Embryonic facial prominence (tissue), 1 donor: ENCODE results near the gene NT5DC4.

ENCODE experiments used
- DNase-seq: peaks from one replicate; pipeline ENCODE4 v3.0.0-alpha.2; 2016; ENCODE audit errors: extremely low spot score

Gene NT5DC4

GRCh38 chr2:112720785-112721184 lies at the start of gene NT5DC4:
NT5DC4 (plus strand) TSS chr2:112721020; CDS start chr2:112721080, 60 bp downstream.
- no peak for DNase-seq

GRCh38 chr2:112671801-112672200 lies 49.0 kb upstream of the NT5DC4 start:
- DNase-seq: no peak

- DNase-seq: no peak
These were observed 47.8 kb upstream of the NT5DC4 start for GRCh38 chr2:112673008-112673407.

DNA sequence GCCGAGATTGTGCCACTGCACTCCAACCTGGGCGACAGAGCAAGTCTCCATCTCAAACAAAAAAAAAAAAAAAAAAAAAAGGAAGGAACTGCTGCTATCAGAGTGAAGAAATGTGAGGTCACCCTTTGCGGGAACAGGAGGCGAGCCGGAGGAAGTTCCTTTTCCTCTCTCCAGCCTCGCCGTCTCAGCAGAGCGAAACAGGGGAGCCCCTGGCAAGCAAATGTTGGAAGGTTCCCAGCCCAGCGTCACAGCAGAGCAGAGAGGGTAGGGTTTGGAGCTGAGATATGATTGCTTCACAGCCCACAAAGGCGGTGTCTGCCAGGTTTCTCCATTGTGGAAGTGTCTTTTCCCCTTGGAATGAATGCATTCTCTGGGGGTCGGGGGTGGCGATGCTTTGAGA lies 46.6 kb upstream of the NT5DC4 start:
- DNase-seq: no peak

DNA sequence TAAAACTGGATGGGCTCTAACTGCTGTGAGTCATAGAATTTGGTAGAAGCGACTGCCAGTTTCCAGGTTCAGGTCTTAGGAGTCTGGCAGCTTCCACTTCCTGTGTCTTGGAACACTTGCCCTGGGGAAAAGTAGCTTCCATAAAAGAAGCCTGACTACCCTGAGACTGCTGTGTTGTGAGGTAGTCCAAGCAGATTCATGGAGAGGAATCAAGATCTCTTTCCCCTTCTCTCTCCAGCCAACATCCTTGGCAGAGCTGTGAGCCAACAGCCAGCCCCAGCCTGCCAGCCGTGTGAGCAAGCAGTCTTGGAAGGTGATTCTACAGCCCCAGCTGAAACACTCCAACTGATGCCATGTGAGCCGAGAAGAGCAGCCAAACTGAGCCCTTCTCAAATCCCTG lies 41.3 kb upstream of the NT5DC4 start:
- no peak for DNase-seq

DNA sequence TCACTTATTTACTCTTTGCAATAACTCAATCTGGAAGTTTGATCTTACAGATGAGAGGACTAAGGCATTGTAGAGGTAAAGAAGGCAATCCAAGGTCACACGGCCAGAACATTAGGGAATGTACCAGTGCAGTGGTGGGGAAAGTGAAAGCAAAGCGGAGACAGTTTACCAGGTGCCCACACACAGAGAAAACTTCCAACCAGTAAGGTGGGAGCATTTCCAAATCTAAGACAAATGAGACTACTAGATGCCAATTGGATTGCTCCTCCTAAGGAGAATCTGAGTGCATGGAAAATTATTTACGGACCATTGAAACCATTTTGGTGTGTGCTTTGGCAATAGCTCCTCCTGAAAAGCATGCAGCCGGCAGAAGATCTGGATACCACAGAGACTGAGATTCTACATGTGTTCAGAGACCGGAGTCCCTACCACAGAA lies 40.1 kb upstream of the NT5DC4 start:
- DNase-seq: no peak

DNA sequence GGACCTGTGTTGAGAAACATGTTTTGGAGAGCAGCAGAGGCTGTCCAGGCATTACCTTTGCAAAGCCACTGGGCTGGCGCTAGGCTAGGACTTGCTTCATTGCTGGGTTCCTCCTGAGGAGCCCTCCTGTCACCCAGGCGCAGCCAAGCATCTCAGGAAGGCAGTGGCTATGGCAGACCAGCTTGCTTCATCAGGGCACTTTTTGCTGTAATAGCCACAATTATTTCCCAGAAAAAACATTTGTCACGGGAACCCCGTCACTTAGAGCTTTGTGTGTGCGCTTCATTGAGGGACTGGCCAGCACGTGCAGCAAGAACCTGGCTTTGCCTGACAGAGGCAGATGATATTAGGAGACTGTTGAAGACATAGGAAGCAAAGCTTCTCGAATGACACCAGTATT lies 38.7 kb upstream of the NT5DC4 start:
- no peak for DNase-seq

DNA sequence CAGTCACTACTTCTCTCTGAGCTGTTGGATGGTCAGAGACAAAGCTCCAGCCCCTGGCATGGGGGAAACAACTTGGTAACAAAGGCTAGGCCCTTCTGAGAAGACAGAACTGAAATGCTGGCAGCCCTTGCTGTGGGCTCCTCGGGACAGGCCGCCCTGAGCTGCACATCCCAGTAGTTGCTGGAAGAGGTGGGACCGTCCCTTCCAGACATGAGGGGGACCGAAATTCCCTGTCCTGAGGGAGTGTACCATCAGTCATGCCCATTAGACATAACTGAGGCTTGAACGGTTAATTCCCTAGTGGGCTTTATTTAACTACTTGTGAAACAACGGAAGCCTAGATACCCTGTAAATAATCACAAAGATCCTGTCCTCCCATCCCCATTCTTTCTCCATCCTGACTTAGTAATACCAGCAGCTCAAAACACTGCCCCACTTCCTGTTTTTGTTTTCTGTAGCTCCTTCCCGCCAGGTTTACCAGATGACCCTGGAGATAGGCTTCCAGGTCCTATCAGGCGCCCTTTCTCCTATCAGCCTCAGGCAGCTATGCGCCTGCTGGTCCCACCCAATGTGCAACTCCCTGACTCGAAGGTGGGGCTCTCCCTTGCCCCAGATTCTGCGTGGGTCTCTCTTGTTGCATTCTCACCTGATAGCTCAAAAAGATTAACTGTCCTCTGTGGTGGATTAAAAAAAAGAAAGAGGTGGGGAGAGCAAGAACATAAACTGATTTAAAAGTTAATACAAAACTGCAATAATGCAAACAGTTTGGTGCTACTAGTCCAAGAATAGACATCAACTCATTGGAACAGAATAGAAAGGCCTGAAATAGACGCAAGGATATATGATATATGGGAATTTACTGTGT lies 37.0 kb upstream of the NT5DC4 start:
- DNase-seq: no peak

DNA sequence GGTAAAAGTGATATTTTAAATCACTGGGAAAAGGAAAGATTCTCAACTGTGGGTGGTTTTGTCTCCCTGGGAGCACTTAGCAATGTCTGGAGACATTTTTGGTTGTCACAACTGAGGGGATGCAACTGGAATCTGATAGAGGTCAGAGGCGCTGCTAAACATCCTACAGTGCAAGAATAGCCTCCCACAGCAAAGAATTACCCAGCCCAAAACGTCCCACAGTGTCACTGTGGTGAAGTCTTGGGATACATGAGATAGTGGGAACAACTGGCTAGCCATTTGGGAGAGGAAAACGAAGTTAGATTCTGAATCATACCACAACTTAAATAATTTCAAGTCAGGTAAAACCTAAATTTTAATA lies 36.4 kb upstream of the NT5DC4 start:
- DNase-seq: no peak

GRCh38 chr2:112685271-112685884 lies 35.4 kb upstream of the NT5DC4 start:
- no peak for DNase-seq

- DNase-seq: no peak
These were observed 34.2 kb upstream of the NT5DC4 start for GRCh38 chr2:112686348-112687217.

DNA sequence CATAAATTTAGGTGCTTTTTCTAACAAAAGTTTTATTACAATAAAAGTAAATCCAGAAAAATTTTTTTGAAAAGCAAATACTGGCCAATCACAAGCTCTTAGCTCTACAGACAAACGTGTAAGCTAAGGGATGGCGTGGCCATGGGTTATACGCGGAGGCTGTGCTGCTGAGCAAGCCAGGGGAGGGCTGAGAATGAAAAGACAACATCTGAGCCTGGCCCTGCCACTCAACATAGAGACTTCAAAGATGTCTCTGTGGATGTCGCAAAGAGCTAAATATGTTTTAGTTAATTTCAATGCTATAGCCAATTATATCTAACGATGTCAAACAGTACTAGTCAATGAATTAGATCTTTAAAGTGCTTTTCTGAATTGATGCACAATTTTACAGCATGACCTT lies 33.3 kb upstream of the NT5DC4 start:
- DNase-seq: no peak

- no peak for DNase-seq
These were observed 32.5 kb upstream of the NT5DC4 start for GRCh38 chr2:112688086-112688880.

- DNase-seq: no peak
These were observed 29.9 kb upstream of the NT5DC4 start for GRCh38 chr2:112690853-112691401.

- DNase-seq: no peak
These were observed 28.9 kb upstream of the NT5DC4 start for GRCh38 chr2:112691881-112692281.

- DNase-seq: no peak
These were observed 28.3 kb upstream of the NT5DC4 start for GRCh38 chr2:112692495-112692911.

DNA sequence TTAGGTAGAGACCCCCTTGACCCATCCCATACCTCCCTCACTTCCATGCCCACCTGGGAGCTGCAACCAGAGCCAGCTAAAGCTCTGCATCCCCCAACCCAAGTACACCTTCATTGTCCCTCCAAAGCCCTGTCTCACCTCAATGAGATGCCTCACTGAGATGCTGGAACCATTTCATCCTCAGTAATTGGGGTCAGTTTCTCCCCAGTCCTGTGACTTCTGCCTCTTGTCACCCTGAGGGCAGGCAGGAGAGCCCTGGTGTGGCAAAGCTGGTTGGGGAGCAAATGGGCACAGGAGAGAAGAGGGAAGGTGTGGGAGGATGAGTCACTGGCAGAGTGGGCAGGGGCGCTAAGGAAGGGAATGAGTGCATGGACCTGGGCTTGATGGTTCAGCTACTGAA lies 27.9 kb upstream of the NT5DC4 start:
- DNase-seq: no peak

DNA sequence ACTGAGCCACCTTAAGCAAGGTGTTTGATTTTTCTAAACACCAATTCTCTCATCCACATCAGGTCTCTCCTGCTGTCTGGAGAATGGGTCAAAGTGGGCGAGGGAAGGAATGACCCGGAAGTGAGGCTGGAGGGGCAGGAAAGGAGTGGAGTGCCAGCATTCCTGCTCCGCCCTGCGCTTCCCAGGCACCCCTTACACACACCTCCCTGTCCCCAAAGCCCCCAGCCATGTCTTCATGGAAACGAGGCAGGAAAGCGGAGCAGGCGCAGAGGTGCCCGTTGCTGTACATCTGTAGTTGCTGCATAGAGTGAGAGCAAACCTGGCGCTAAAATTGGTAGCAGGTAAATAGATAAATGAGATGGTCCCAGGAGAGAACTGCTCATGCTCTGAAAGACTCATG lies 27.2 kb upstream of the NT5DC4 start:
- no peak for DNase-seq

DNA sequence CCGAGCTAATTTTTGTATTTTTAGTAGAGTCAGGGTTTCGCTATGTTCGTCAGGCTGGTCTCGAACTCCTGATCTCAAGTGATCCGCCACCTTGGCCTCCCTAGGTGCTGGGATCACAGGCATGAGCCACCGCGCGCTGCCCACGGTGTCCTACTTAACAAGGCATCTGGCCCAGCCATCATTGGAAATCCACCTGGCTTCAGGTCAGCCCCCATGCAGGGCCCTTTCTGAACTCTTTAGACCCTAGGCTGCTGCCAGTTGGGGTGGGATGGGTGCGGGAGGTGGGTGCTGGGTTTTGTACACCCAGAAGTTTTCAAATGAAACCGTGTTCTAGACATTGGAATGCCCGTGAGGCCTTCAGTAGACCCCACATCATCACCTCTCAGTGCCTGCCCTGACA lies 26.6 kb upstream of the NT5DC4 start:
- no peak for DNase-seq

- DNase-seq: no peak
These were observed 21.8 kb upstream of the NT5DC4 start for GRCh38 chr2:112698834-112699515.
